Panc1 (cell line): ENCODE results near the gene MINDY4. TPM values are rescaled to one million over a fixed set of nuclear protein-coding genes. Genes with fewer than 3 reads are reported as not detected.

Source experiments
- ATAC-seq: fragments of 200-7000 bp; cut with Tn5 transposase; 2 replicates; pipeline ENCODE4 v1.9.1; 2020; ENCODE audit warnings: mild to moderate bottlenecking, moderate library complexity
- BruUV-seq: library from RNA; stranded (reverse); fragments of 400-500 nt; replicated peaks from 2 replicates; lab custom pipeline; 2021; lab: Mats Ljungman, UMichigan
- CTCF ChIA-PET: fragments of 300-600 bp; sonication (Branson Sonifier 250); formaldehyde crosslinking; loops from one replicate; lab custom pipeline; 2022; ENCODE audit warnings: antibody characterized with exemption; lab: Charles Lee
- POLR2A ChIA-PET: fragments of 300-600 bp; sonication (Branson Sonifier 250); formaldehyde crosslinking; loops from one replicate; lab custom pipeline; 2022; ENCODE audit warnings: antibody characterized with exemption; lab: Charles Lee
- DNase-seq: peaks from one replicate; pipeline ENCODE4 v3.0.0-alpha.2; 2010; ENCODE audit warnings: low read depth, low spot score
- H3K27ac ChIP-seq: 2 replicates; pipeline ENCODE4 v1.5.1; 2011; ENCODE audit warnings: mild to moderate bottlenecking, low read length, inconsistent platforms
- H3K27me3 ChIP-seq: fragments of 200-500 bp; sonication (Bioruptor generic); 2 replicates; pipeline ENCODE4 v1.6.0; 2014; ENCODE audit warnings: low read length, inconsistent platforms; ENCODE audit not compliant: control insufficient read depth, insufficient read depth
- H3K36me3 ChIP-seq: fragments of 200-500 bp; sonication (Bioruptor generic); 2 replicates; pipeline ENCODE4 v1.5.1; 2014; ENCODE audit warnings: inconsistent platforms, mild to moderate bottlenecking, low read length, moderate library complexity; ENCODE audit not compliant: control insufficient read depth, insufficient read depth
- H3K4me1 ChIP-seq: 2 replicates; pipeline ENCODE4 v1.5.1; 2011; ENCODE audit warnings: inconsistent platforms, mild to moderate bottlenecking, low read length, moderate library complexity; ENCODE audit not compliant: control insufficient read depth, insufficient read depth
- H3K4me3 ChIP-seq, 2 experiments: 2 replicates each; pipeline ENCODE4 v1.5.1; 2011 to 2012; ENCODE audit warnings: low read depth in 2 of 2, low read length in 2 of 2, mild to moderate bottlenecking in 2 of 2, inconsistent platforms in 1 of 2, moderate library complexity in 1 of 2
- H3K9me3 ChIP-seq: fragments of 200-500 bp; sonication (Bioruptor generic); 2 replicates; pipeline ENCODE4 v1.5.1; 2014; ENCODE audit warnings: low read depth, mild to moderate bottlenecking, inconsistent platforms, low read length, moderate library complexity; ENCODE audit not compliant: control insufficient read depth, insufficient read depth
- POLR2AphosphoS5 ChIP-seq: IDR thresholded peaks from 2 replicates; pipeline ENCODE4 v1.6.1; 2012; ENCODE audit warnings: mild to moderate bottlenecking, low read depth, low read length, moderate library complexity
- REST ChIP-seq, 2 experiments: IDR thresholded peaks; 2 replicates each; pipeline ENCODE4 v1.6.1; 2011 to 2012; ENCODE audit warnings: low read depth in 2 of 2, control low read depth in 1 of 2, low read length in 1 of 2, mild to moderate bottlenecking in 1 of 2, moderate library complexity in 1 of 2; ENCODE audit not compliant: insufficient read depth in 1 of 2
- SIN3A ChIP-seq: IDR thresholded peaks from 2 replicates; pipeline ENCODE4 v1.6.1; 2012; ENCODE audit warnings: low read depth, mild to moderate bottlenecking, low read length, moderate library complexity, borderline replicate concordance; ENCODE audit not compliant: insufficient read depth
- TCF7L2 ChIP-seq: IDR thresholded peaks from 2 replicates; pipeline ENCODE4 v1.6.1; 2011; ENCODE audit warnings: mild to moderate bottlenecking, low read depth, low read length, inconsistent platforms
- in situ Hi-C: cut with HindIII; loops from 2 replicates; pipeline ENCODE4 v1.10.0; 2016; ENCODE audit warnings: low sequenced_read_pairs, low pct_unique_long_range_greater_than_20kb
- intact Hi-C: fragments of 100-400 bp; cut with micrococcal nuclease; formaldehyde crosslinking; loops from one replicate; pipeline ENCODE4 v1.10.0; 2022; ENCODE audit not compliant: unreplicated experiment
- total RNA-seq: library from RNA; stranded (reverse); gene quantifications from one replicate; pipeline ENCODE4 v1.2.1, GENCODE V29; 2021; ENCODE audit not compliant: unreplicated experiment
- TF ChIP-seq, protein P1 (sequence below): fragments of 450-650 bp; IDR thresholded peaks from 2 replicates; pipeline ENCODE4 v1.5.1; 2017; ENCODE audit warnings: mild to moderate bottlenecking

The MINDY4 gene
- total RNA-seq, 1 experiment from 2014 or later: 6.2 TPM

- Histone ChIP-seq H3K27ac (no peak overlapping the region), H3K4me3 (no peak overlapping the region), H3K27me3 (peaks cover 12% of the 10 kb centered on the region), H3K4me1 (no peaks in the 10 kb centered on the region), H3K9me3 (no peaks in the 10 kb centered on the region), H3K36me3 (no peaks in the 10 kb centered on the region)
- no TSS peak for BruUV-seq
- ChIA-PET CTCF (interaction anchor here (1.3 kb wide), 1 partner anchor 11 kb away, joined by 4 read pairs; no protein-coding TSS in a partner anchor), POLR2A (no interaction called here)
- TF ChIP-seq TCF7L2 (no peak), POLR2AphosphoS5 (no peak), SIN3A (no peak), REST (IDR thresholded peaks at IDR 0.05; ENCODE audit: insufficient read depth in 1 of 2, low read depth in 2 of 2, low read length in 1 of 2) (no peak)
- TF ChIP-seq, protein P1, sequence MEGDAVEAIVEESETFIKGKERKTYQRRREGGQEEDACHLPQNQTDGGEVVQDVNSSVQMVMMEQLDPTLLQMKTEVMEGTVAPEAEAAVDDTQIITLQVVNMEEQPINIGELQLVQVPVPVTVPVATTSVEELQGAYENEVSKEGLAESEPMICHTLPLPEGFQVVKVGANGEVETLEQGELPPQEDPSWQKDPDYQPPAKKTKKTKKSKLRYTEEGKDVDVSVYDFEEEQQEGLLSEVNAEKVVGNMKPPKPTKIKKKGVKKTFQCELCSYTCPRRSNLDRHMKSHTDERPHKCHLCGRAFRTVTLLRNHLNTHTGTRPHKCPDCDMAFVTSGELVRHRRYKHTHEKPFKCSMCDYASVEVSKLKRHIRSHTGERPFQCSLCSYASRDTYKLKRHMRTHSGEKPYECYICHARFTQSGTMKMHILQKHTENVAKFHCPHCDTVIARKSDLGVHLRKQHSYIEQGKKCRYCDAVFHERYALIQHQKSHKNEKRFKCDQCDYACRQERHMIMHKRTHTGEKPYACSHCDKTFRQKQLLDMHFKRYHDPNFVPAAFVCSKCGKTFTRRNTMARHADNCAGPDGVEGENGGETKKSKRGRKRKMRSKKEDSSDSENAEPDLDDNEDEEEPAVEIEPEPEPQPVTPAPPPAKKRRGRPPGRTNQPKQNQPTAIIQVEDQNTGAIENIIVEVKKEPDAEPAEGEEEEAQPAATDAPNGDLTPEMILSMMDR: no peak
- in situ Hi-C loops: no loop called here
- DNase-seq (no peak), ATAC-seq (no peak)
- intact Hi-C loops: loop anchor here (10.0 kb wide), 1 partner anchor 55 kb away; no protein-coding TSS in a partner anchor
Measured at GRCh38 chr7:30729642-30730041, 41.6 kb upstream of the MINDY4 start.

GRCh38 chr7:30730097-30730496 lies 41.1 kb upstream of the MINDY4 start:
- BruUV-seq: no TSS peak
- Histone ChIP-seq H3K4me1 (no peaks in the 10 kb centered on the region), H3K27ac (no peak overlapping the region), H3K27me3 (peaks cover 10% of the 10 kb centered on the region), H3K9me3 (no peaks in the 10 kb centered on the region), H3K36me3 (no peaks in the 10 kb centered on the region), H3K4me3 (no peak overlapping the region)
- TF ChIP-seq SIN3A (no peak), POLR2AphosphoS5 (no peak), REST (IDR thresholded peaks at IDR 0.05; ENCODE audit: insufficient read depth in 1 of 2, low read depth in 2 of 2, low read length in 1 of 2) (no peak), TCF7L2 (no peak)
- TF ChIP-seq, protein P1: no peak
- POLR2A ChIA-PET: no interaction called here
- DNase-seq: no peak
- ATAC-seq: no peak
- in situ Hi-C loops: no loop called here
- CTCF ChIA-PET: interaction anchor here (1.3 kb wide), 1 partner anchor 10 kb away, joined by 4 read pairs; no protein-coding TSS in a partner anchor
- intact Hi-C loops: loop anchor here (10.0 kb wide), 1 partner anchor 55 kb away; no protein-coding TSS in a partner anchor
